Mononuclear cell (primary cell): ENCODE measurements around the gene MAGIX. TPM values are rescaled to one million over a fixed set of nuclear protein-coding genes. Genes with fewer than 3 reads are reported as not detected.
"Not testable (repeated sequence)": the region's sequence is repeated elsewhere in the genome, so short reads cannot be mapped to it uniquely, and the experiment has no call there.

Experiments
- H3K27me3 ChIP-seq: 2 replicates; pipeline ENCODE4 v1.6.0; 2011; ENCODE audit warnings: low read length, control low read depth; ENCODE audit not compliant: insufficient read depth
- H3K4me1 ChIP-seq: 2 replicates; pipeline ENCODE4 v1.5.1; 2011; ENCODE audit warnings: mild to moderate bottlenecking, low read length, control low read depth; ENCODE audit not compliant: insufficient read depth
- H3K4me3 ChIP-seq: 2 replicates; pipeline ENCODE4 v1.5.1; 2011; ENCODE audit warnings: mild to moderate bottlenecking, low read length, moderate library complexity
- H3K9me3 ChIP-seq: 2 replicates; pipeline ENCODE4 v1.5.1; 2011; ENCODE audit warnings: low read depth, mild to moderate bottlenecking, control low read depth, low read length
- total RNA-seq: library from RNA; depleted of rRNA; stranded (reverse); fragments of >200 nt; gene quantifications from one replicate; pipeline ENCODE4 v1.2.3, GENCODE V29; 2012

Gene MAGIX
- total RNA-seq, 1 donor: 0.42 TPM

- Histone ChIP-seq H3K27me3 (no peaks in the 10 kb centered on the region), H3K9me3 (no peaks in the 10 kb centered on the region), H3K4me1 (peaks cover 55% of the 10 kb centered on the region), H3K4me3 (peak overlapping the region; percentile 37)
Measured at GRCh38 chrX:49167740-49168108, 5.2 kb downstream of the MAGIX start.

DNA sequence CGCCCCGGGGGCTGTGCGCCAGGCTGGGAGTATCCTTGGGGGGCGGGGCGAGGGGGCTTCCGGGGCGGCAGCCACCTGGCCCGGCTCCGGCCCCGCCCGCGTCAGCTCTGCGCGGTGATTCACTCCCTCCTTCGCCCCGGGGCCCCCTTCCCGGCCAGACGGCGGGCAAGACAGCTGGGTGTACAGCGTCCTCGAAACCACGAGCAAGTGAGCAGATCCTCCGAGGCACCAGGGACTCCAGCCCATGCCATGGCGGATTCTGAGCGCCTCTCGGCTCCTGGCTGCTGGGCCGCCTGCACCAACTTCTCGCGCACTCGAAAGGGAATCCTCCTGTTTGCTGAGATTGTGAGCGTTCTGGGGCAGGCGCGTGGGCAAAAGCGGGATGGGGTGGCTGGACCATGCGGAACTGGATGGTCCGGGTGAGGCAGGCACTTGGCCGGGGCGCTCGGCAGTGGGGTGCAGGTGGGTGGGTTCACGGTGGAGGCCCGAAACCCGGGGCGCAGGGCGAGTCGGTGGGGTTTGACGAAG, 9.3 kb downstream of the MAGIX start, which contains the start of gene PLP2:
Gene PLP2, plus strand, starts transcription at position 147 of the 528 bp plus-strand sequence. Its CDS starts 103 bp downstream, at position 250.
- Histone ChIP-seq H3K9me3 (no peaks in the 10 kb centered on the region), H3K4me3 (peak within 1 kb of the TSS; percentile 62), H3K27me3 (no peaks in the 10 kb centered on the region), H3K4me1 (peaks cover 63% of the 10 kb centered on the region)

GRCh38 chrX:49172280-49172780, 9.8 kb downstream of the MAGIX start:
- Histone ChIP-seq H3K9me3 (no peaks in the 10 kb centered on the region), H3K4me3 (peak overlapping the region; percentile 62), H3K4me1 (peaks cover 66% of the 10 kb centered on the region), H3K27me3 (no peaks in the 10 kb centered on the region)

DNA sequence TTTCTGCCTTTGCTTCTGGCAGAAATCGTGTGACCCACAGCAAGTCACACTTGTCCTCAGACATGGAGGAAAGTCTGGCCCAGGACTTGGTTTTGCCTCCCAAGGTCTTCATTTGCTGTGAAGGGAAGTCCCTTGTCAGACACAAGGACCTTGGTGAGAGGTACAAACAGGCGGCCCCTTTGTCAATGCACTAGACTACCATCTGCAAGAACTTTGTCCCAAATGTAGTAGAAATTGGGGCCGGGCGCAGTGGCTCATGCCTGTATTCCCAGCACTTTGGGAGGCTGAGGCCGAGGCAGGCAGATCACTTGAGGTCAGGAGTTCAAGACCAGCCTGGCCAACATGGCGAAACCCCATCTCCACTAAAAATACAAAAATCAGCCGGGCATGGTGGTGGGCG, 11.0 kb downstream of the MAGIX start:
- H3K4me3 ChIP-seq, H3K9me3 ChIP-seq, H3K27me3 ChIP-seq: not testable (repeated sequence)
- peaks cover 58% of the 10 kb centered on the region for H3K4me1 ChIP-seq

- H3K4me3 ChIP-seq: no peak overlapping the region
Measured at GRCh38 chrX:49174723-49175122, 12.2 kb downstream of the MAGIX start.

DNA sequence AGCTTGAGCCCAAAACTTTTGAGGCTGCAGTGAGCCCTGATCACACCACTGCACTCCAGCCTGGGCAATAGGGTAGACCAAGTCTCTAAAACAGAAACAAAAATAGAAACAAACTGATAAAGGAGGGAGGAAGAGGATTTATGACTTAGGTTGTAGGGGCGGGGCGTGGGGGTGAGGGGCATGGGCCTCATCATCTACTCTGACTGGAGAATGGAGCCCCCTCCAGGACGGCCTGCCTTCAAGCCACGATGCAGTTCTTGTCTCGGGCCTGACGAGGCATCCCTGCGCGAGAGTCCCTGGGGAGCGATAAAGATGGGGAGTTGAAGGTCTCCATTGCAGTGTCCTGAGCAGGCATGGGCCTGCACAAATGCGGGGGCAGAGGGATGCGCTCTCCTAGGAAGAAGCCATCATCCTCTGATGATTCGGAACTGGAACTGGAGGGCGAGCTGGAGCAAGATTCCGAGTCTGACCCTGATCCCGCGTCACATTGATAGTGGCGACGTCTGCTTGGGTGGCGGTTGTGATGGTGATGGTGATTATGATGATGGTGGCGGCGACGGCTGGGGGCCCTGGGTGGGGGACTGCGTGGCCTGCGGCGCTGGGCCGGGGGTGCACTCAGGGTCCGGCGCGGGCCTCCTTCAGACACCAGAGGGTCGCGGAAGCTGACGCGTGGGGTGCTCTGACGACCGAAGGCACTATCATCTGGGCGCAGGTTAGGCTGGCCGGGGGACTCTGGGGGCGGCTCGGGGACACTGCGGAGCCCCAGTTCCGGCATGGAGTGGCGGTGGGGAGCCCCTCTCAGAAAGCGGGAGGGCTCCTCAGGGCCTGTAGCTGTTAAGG, 13.1 kb downstream of the MAGIX start:
- no peaks in the 10 kb centered on the region for H3K27me3 ChIP-seq
- no peaks in the 10 kb centered on the region for H3K9me3 ChIP-seq
- no peak overlapping the region for H3K4me3 ChIP-seq
- H3K4me1 ChIP-seq: peaks cover 40% of the 10 kb centered on the region

More at GRCh38 chrX:49174723-49175122, 12.2 kb downstream of the MAGIX start:
- Histone ChIP-seq H3K9me3 (no peaks in the 10 kb centered on the region), H3K27me3 (no peaks in the 10 kb centered on the region), H3K4me1 (peaks cover 49% of the 10 kb centered on the region)

- no peaks in the 10 kb centered on the region for H3K27me3 ChIP-seq
- no peaks in the 10 kb centered on the region for H3K9me3 ChIP-seq
Measured at GRCh38 chrX:49176421-49177326, 14.1 kb downstream of the MAGIX start.

GRCh38 chrX:49177338-49177833, 14.8 kb downstream of the MAGIX start:
- H3K9me3 ChIP-seq: no peaks in the 10 kb centered on the region
- no peaks in the 10 kb centered on the region for H3K27me3 ChIP-seq
- peaks cover 37% of the 10 kb centered on the region for H3K4me1 ChIP-seq
- no peak overlapping the region for H3K4me3 ChIP-seq

More at GRCh38 chrX:49176421-49177326, 14.1 kb downstream of the MAGIX start:
- Histone ChIP-seq H3K4me3 (no peak overlapping the region), H3K4me1 (peaks cover 37% of the 10 kb centered on the region)

GRCh38 chrX:49177873-49178480, 15.4 kb downstream of the MAGIX start:
- Histone ChIP-seq H3K9me3 (no peaks in the 10 kb centered on the region), H3K27me3 (no peaks in the 10 kb centered on the region), H3K4me3 (no peak overlapping the region), H3K4me1 (peaks cover 35% of the 10 kb centered on the region)

DNA sequence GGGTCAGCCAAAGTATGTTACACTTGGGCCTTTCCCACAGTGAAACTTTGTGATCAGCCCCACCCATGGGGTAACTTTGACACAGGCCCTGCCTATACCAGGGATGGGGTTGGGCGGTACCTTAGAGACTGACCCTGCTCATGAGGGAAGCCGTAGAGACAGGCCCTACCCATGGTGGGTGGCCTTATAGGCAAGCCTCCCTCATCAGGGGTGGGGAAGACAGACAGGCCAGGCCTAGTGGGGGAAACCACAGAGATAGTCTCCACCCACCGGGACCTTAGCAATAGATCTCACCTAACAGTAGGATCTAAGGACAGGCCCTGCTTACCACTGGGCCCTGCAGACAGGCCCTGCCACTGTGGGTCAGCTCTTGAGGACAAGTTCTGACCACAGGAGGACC, 16.0 kb downstream of the MAGIX start:
- Histone ChIP-seq H3K4me3 (no peak overlapping the region), H3K27me3 (no peaks in the 10 kb centered on the region), H3K9me3 (no peaks in the 10 kb centered on the region), H3K4me1 (peaks cover 29% of the 10 kb centered on the region)

- no peaks in the 10 kb centered on the region for H3K9me3 ChIP-seq
- H3K27me3 ChIP-seq: no peaks in the 10 kb centered on the region
Measured at GRCh38 chrX:49179358-49179757, 16.8 kb downstream of the MAGIX start.

DNA sequence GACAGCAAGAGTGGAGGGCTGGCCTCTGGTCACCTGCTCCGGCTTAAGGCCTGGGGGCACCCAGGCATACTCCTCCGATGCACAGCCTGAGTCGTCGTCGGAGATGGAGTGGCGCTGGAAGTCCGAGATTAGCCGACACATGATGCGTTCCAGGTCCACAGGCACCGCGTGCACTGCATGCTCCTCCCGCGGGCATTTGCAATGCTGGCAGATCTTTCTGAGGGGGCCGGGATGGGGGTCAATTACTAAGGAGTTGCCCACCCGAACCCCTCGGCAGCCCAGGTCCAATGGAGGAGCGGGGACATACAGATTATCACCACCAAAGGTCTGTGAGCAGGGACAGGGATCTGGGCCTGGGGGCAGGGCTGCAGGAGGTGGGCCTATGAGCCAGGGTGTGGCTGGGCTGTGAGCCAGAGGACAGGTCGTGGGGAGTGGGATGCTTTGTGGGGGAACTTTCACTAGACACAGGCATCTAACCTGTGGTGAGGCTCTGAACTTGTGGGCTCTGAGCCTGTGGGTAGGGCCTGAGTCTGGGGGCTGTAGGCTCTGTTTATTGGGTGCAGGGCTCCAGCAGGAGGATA, 21.2 kb downstream of the MAGIX start:
- no peak overlapping the region for H3K4me3 ChIP-seq
- H3K27me3 ChIP-seq: no peaks in the 10 kb centered on the region
- peaks cover 11% of the 10 kb centered on the region for H3K4me1 ChIP-seq
- no peaks in the 10 kb centered on the region for H3K9me3 ChIP-seq

More at GRCh38 chrX:49179358-49179757, 16.8 kb downstream of the MAGIX start:
- peaks cover 21% of the 10 kb centered on the region for H3K4me1 ChIP-seq
- no peak overlapping the region for H3K4me3 ChIP-seq

DNA sequence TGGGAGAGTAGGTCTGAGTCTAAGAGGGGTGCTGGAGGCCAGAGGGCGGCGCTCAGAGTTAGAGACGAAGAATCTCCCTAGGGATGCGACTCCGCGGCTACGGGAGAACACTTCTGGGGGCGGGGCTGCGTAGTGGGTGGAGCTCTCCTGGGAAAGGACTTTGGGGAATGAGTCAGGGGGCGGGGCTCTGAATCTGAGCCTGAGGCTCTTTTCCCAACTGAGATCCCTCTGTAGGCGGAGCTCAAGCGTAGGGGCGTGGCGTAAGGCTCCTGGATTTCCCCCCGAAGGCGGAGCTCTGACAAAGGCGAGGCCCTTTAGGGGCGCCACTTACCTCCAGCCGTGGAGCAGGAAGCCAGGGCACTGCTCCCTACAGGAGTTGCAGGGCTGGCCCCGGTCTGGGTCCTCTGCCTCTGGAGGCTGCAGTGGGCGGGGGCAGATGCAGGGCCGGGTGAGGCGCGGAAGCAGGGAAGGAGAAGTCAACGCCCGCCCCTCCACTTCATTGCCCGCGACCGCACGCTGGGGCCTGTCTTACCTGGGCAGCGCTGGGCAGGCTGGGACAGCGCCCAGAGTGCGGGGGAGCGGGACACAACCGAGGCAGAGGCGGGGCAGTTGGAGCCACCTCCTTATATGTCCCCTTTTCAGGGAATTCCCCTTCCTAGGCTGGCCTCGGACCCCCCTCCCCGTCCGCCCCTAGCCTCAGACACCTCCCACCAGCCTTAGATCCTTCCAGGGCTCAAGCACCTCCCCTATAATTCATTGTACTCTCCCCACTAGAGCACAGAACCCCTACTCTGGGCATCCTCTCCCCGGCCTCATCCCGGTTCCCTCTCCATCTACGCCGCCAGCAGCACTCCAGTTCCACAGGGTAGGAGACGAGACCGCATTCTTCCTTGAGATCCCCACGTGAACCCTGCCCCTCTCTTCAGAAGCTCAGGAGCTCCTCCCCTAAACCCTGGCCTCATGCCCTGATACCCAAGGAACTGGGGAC, 22.0 kb downstream of the MAGIX start:
- H3K4me1 ChIP-seq: peaks cover 11% of the 10 kb centered on the region
- H3K27me3 ChIP-seq: no peaks in the 10 kb centered on the region
- peak overlapping the region; percentile 20 for H3K4me3 ChIP-seq
- no peaks in the 10 kb centered on the region for H3K9me3 ChIP-seq
